ENCODE measurements around the gene MAVS.

GRCh38 chr20:3803289-3803688, 43.3 kb upstream of the MAVS start:
- TF ChIP-seq POLR2AphosphoS5 (IDR thresholded peaks at IDR 0.05; ENCODE audit: low read depth) (no peak), CTCF (IDR thresholded peaks at IDR 0.05; ENCODE audit: insufficient read depth, low read length) (no peak), REST (IDR thresholded peaks at IDR 0.05; ENCODE audit: insufficient replicate concordance, low read depth) (no peak), SPI1 (IDR thresholded peaks at IDR 0.05; ENCODE audit: borderline replicate concordance, low read depth) (no peak)
